GM18951 (cell line): ENCODE measurements around the gene BBOX1.
"Not testable (repeated sequence)": the region's sequence is repeated elsewhere in the genome, so short reads cannot be mapped to it uniquely, and the experiment has no call there.

Source experiments
- POLR2A ChIP-seq: IDR thresholded peaks from 4 replicates; pipeline ENCODE4 v1.6.1; 2011; ENCODE audit warnings: mild to moderate bottlenecking; ENCODE audit not compliant: insufficient read length, insufficient read depth; ENCODE audit errors: extremely low read depth
- in situ Hi-C: fragments of 300-500 bp; cut with MboI; formaldehyde crosslinking; loops from one replicate; pipeline ENCODE4 v1.12.0; 2022; ENCODE audit warnings: low sequenced_read_pairs, mixed read lengths, inconsistent platforms; ENCODE audit not compliant: unreplicated experiment

Gene BBOX1

GRCh38 chr11:27141576-27141975 lies 101.0 kb downstream of the BBOX1 start:
- TF ChIP-seq POLR2A, result no peak
- in situ Hi-C loops, result no loop called here

DNA sequence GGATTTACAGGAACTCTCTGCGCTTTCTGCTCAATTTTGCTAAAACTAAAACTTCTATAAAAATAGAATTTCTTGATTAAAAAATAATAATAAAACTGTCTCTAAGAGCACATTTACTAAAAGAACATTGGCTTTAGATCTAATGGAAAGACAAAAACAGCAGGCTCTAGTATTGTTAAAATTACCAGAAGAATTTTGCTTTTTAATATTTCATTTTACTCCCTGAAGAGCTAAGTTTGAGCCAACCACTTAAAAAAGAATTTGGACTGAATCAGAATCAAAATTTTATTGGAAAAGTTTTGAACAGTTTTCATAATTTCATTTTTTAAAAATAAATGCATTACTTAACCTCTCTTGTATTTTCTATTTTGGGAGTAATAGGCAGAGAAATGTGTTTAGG lies 107.3 kb downstream of the BBOX1 start:
- TF ChIP-seq POLR2A, result no peak
- in situ Hi-C loops, result no loop called here

DNA sequence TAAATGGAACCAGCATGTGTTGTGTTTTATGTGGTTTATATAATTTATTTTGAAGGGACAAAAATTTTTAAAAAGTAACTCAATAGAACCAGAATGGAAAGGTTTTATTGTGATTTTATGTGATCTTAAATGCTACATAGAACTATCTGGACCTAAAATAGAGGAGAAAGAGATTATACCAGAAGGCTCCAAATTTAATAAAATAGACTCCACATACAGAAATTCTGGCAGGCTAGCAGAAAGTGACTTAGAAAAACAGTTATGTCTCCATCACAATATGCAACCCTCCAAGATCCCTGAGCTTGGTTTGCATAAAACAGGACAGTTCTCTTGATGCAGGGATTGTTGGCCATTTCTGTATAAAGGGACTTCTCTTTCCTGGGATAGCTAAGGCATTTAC lies 107.9 kb downstream of the BBOX1 start:
- in situ Hi-C loops, result no loop called here
- TF ChIP-seq POLR2A, result no peak

DNA sequence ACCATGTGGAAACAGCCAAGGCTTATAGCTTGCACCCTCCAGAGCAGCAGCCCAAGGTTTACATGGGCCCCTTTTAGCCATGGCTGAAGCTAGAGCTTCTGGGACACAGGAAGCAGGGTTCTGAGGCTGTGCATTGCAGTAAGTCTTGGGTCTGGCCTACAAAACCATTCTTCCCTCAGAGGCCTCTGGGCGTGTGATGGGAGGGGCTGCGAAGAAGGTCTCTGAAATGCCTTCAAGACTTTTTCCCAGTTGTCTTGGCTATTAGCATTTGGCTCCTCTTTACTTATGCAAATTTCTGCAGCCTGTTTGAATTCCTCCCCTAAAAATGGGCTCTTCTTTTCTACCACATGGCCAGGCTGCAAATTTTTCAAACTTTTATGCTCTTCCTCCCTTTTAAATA lies 109.5 kb downstream of the BBOX1 start:
- TF ChIP-seq POLR2A, result no peak
- in situ Hi-C loops, result no loop called here

GRCh38 chr11:27153136-27153535 lies 112.5 kb downstream of the BBOX1 start:
- in situ Hi-C loops, result no loop called here
- TF ChIP-seq POLR2A, result no peak

GRCh38 chr11:27158456-27159334 lies 118.1 kb downstream of the BBOX1 start:
- in situ Hi-C loops, result no loop called here
- no peak for TF ChIP-seq POLR2A

DNA sequence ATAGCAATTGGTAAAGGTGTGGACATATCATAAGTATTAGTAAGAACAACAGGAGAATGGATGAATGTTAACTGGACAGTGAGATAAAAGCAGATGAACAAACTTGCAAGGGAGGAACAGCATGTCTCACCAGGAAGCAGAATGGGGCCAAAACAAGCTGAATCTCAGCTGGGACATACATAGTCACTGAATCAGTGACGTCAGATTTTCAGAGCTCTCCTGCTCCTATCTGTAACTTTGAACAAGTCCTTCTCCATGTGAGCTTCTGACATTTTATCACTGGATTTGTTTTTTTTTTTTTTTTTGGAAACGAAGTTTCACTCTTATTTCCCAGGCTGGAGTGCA lies 118.7 kb downstream of the BBOX1 start:
- no peak for TF ChIP-seq POLR2A
- in situ Hi-C loops, result no loop called here

- in situ Hi-C loops, result no loop called here
- no peak for TF ChIP-seq POLR2A
Observed at GRCh38 chr11:27161071-27161470, 120.5 kb downstream of the BBOX1 start.

GRCh38 chr11:27162237-27162636 lies 121.6 kb downstream of the BBOX1 start:
- in situ Hi-C loops, result no loop called here
- no peak for TF ChIP-seq POLR2A

DNA sequence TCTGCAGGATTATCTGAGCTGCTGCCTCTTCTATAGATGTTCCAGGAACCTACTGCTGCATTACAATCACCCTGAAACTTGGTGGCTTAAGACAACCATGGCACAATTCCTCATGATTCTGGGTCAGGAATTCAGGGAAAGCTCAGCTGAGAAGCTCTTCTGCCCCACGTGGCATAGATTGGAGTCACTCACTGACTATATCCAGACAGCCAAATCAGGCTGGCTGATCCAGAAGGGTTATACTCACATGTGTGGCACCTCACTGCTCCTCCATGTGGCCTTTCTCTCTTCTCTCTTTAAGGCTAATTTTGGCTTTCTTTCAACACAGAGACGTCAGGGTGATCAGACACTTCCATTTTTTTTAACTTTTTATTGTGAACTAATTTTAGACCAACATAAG lies 125.5 kb downstream of the BBOX1 start:
- no peak for TF ChIP-seq POLR2A
- in situ Hi-C loops, result no loop called here

- TF ChIP-seq POLR2A, result no peak
- in situ Hi-C loops, result no loop called here
Observed at GRCh38 chr11:27171376-27171958, 130.9 kb downstream of the BBOX1 start.

DNA sequence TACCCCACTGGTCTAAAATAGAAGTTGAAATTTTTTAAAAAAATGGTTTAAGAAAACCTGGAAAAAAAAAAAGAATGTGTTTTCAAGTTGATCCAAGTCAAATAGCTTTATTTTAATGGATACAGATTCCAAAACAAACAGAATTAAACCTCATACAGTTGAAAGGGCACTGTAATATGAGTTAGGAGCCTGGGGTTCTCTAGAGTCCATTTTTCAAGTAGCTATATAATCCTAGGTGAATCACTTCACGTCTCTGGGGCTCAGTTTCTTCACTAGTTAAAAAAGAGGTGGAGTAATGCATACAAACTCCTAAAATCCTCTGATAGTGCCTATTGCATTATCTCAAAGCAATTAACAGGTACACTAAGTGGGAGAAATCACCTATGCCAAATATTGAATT lies 132.9 kb downstream of the BBOX1 start:
- TF ChIP-seq POLR2A, result no peak
- in situ Hi-C loops, result no loop called here

DNA sequence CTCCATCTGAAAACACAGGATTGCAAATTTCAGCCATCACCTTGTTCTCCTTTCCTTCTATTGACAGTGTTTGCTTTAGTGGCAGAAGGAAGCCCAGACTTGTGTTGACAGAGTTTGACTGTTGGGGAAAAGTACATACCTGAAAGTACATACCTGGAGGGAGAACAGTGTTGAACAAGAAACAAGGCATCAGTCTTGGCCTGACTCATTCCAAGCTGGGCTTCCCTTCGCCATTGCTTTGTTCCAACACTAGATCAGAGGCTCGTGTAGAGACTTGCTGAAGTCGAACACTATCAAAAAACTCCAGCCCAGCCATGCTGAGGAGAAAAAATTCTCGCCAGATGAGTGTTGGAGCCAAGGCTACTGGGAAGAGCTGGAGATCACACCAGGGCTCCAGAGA lies 133.4 kb downstream of the BBOX1 start:
- no peak for TF ChIP-seq POLR2A
- in situ Hi-C loops, result no loop called here

- in situ Hi-C loops, result no loop called here
- TF ChIP-seq POLR2A, result no peak
Observed at GRCh38 chr11:27174672-27175210, 134.1 kb downstream of the BBOX1 start.

DNA sequence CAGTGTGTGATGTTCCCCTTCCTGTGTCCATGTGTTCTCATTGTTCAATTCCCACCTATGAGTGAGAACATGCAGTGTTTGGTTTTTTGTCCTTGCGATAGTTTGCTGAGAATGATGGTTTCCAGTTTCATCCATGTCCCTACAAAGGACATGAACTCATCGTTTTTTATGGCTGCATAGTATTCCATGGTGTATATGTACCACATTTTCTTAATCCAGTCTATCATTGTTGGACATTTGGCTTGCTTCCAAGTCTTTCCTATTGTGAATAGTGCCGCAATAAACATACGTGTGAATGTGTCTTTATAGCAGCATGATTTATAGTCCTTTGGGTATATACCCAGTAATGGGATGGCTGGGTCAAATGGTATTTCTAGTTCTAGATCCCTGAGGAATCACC lies 134.9 kb downstream of the BBOX1 start:
- in situ Hi-C loops, result not testable (repeated sequence)
